HepG2 (cell line): ENCODE results near the gene CDC26. TPM values are rescaled to one million over a fixed set of nuclear protein-coding genes. Genes with fewer than 3 reads are reported as not detected.

Source experiments
- BATF2 ChIP-seq: sonication (generic); formaldehyde crosslinking; IDR thresholded peaks from 2 replicates; pipeline ENCODE4 v1.8.0; 2022; ENCODE audit warnings: mild to moderate bottlenecking, missing genetic modification reagents, moderate library complexity
- DMTF1 ChIP-seq: sonication (generic); formaldehyde crosslinking; IDR thresholded peaks from 2 replicates; pipeline ENCODE4 v1.4.0; 2020; ENCODE audit warnings: mild to moderate bottlenecking, missing genetic modification reagents
- FOXM1 ChIP-seq: sonication (generic); formaldehyde crosslinking; IDR thresholded peaks from 2 replicates; pipeline ENCODE4 v1.5.0; 2020; ENCODE audit warnings: missing genetic modification reagents
- FOXO1 ChIP-seq: sonication (generic); formaldehyde crosslinking; IDR thresholded peaks from 2 replicates; pipeline ENCODE4 v1.4.0; 2020; ENCODE audit warnings: missing genetic modification reagents
- IRF1 ChIP-seq: sonication (generic); formaldehyde crosslinking; IDR thresholded peaks from 2 replicates; pipeline ENCODE4 v1.4.0; 2020; ENCODE audit warnings: low read depth, mild to moderate bottlenecking, missing genetic modification reagents
- KLF12 ChIP-seq: sonication (generic); formaldehyde crosslinking; IDR thresholded peaks from 2 replicates; pipeline ENCODE4 v1.4.0; 2020; ENCODE audit warnings: missing genetic modification reagents, borderline replicate concordance
- MZF1 ChIP-seq: sonication (generic); formaldehyde crosslinking; IDR thresholded peaks from 2 replicates; pipeline ENCODE4 v1.8.1; 2023; ENCODE audit warnings: mild to moderate bottlenecking, missing genetic modification reagents, borderline replicate concordance
- NR1H2 ChIP-seq: sonication (generic); formaldehyde crosslinking; IDR thresholded peaks from 2 replicates; pipeline ENCODE4 v1.8.1; 2022; ENCODE audit warnings: low read depth, missing genetic modification reagents, borderline replicate concordance
- POLR2AphosphoS2 ChIP-seq: IDR thresholded peaks from 2 replicates; pipeline ENCODE4 v1.6.1; 2011; ENCODE audit warnings: low read depth, low read length, improper control_type of control experiment
- SCMH1 ChIP-seq: sonication (generic); formaldehyde crosslinking; IDR thresholded peaks from 2 replicates; pipeline ENCODE4 v1.9.0; 2021; ENCODE audit warnings: missing genetic modification reagents, mild to moderate bottlenecking, borderline replicate concordance
- TBX3 ChIP-seq: fragments of 450-650 bp; IDR thresholded peaks from 2 replicates; pipeline ENCODE4 v1.6.1; 2017; ENCODE audit warnings: antibody characterized with exemption, mild to moderate bottlenecking, inconsistent platforms, borderline replicate concordance
- ZBTB38 ChIP-seq: sonication (generic); formaldehyde crosslinking; IDR thresholded peaks from 2 replicates; pipeline ENCODE4 v1.5.1; 2020; ENCODE audit warnings: mild to moderate bottlenecking, missing genetic modification reagents
- ZNF674 ChIP-seq: sonication (generic); formaldehyde crosslinking; IDR thresholded peaks from 2 replicates; pipeline ENCODE4 v1.5.0; 2020; ENCODE audit warnings: low read depth, mild to moderate bottlenecking, missing genetic modification reagents
- ZNF709 ChIP-seq: sonication (generic); formaldehyde crosslinking; IDR thresholded peaks from 2 replicates; pipeline ENCODE4 v1.5.0; 2020; ENCODE audit warnings: mild to moderate bottlenecking, missing genetic modification reagents
- polyA plus RNA-seq, 8 experiments: library from polyadenylated mRNA; depleted of rRNA in 3 of 8; stranded (reverse) in 7 of 8; unstranded in 1 of 8; fragments of >200 nt; fragmentation: Illumina TruSeq in 4 of 8; extraction: Trizol in 4 of 8; gene quantifications; 2 replicates each; pipeline versions ENCODE4 v1.2.1 to v1.2.3, GENCODE V29; 2011 to 2016; ENCODE audit warnings: low read depth in 4 of 8, missing spikeins in 1 of 8, mixed read lengths in 1 of 8; ENCODE audit not compliant: insufficient read depth in 1 of 8
- total RNA-seq, 5 experiments: library from RNA; depleted of rRNA; stranded (reverse); fragments of >200 nt; fragmentation: Illumina TruSeq; extraction: Trizol; gene quantifications; 2 replicates each; pipeline ENCODE4 v1.2.3, GENCODE V29; 2016; ENCODE audit warnings: low read depth in 1 of 5

CDC26 gene
- total and polyA plus RNA-seq, 2 of the 13 experiments (the other 11 are each of a cell fraction or from before 2014, with no cell fraction given): 26.6 to 57.9 TPM

GRCh38 chr9:113221003-113221799, 54.2 kb downstream of the CDC26 start, which contains the start of the genes FKBP15 and SLC31A1 (continued):
- TF ChIP-seq IRF1 (CRISPR knock-in tag) (no peak), FOXM1 (no peak), POLR2AphosphoS2 (no peak), FOXO1 (CRISPR knock-in tag) (peak; percentile 5; the same call in 1 of the 2 replicates), SCMH1 (CRISPR knock-in tag) (no peak), ZBTB38 (no peak; the same call in 1 of the 2 replicates), BATF2 (no peak), DMTF1 (no peak), ZNF709 (peak; percentile 57; the same call in 1 of the 2 replicates), TBX3 (no peak; the same call in 1 of the 2 replicates), ZNF674 (CRISPR knock-in tag) (no peak), NR1H2 (no peak), KLF12 (CRISPR knock-in tag) (0 out of 2 replicates have a peak, but pooled peaks have one; percentile 47), MZF1 (CRISPR knock-in tag) (no peak)
